ENCODE results near the gene RASGEF1B.

Gene RASGEF1B

GRCh38 chr4:81424816-81425755 is 46.6 kb downstream of the RASGEF1B start:
- Histone ChIP-seq H3K27ac (no peak overlapping the region), H3K27me3 (replicated peaks) (no peaks in the 10 kb centered on the region), H3K36me3 (replicated peaks) (no peaks in the 10 kb centered on the region), H3K4me3 (ENCODE audit: low read depth, low read length) (no peak overlapping the region)
- TF ChIP-seq, protein P1, sequence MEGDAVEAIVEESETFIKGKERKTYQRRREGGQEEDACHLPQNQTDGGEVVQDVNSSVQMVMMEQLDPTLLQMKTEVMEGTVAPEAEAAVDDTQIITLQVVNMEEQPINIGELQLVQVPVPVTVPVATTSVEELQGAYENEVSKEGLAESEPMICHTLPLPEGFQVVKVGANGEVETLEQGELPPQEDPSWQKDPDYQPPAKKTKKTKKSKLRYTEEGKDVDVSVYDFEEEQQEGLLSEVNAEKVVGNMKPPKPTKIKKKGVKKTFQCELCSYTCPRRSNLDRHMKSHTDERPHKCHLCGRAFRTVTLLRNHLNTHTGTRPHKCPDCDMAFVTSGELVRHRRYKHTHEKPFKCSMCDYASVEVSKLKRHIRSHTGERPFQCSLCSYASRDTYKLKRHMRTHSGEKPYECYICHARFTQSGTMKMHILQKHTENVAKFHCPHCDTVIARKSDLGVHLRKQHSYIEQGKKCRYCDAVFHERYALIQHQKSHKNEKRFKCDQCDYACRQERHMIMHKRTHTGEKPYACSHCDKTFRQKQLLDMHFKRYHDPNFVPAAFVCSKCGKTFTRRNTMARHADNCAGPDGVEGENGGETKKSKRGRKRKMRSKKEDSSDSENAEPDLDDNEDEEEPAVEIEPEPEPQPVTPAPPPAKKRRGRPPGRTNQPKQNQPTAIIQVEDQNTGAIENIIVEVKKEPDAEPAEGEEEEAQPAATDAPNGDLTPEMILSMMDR (IDR thresholded peaks at IDR 0.05; ENCODE audit: low read depth, low read length, missing control alignments): no peak
- no peak for DNase-seq
- in situ Hi-C loops (cut with HindIII; ENCODE audit: low pct_ligation_motif_present, low sequenced_read_pairs): no loop called here

- DNase-seq: no peak
- H3K27ac ChIP-seq: no peak overlapping the region
- in situ Hi-C loops (cut with HindIII; ENCODE audit: low pct_ligation_motif_present, low sequenced_read_pairs): no loop called here
- no peaks in the 10 kb centered on the region for H3K36me3 ChIP-seq (replicated peaks)
- TF ChIP-seq, protein P1 (IDR thresholded peaks at IDR 0.05; ENCODE audit: low read depth, low read length, missing control alignments): no peak
- H3K4me3 ChIP-seq (ENCODE audit: low read depth, low read length): no peak overlapping the region
- no peaks in the 10 kb centered on the region for H3K27me3 ChIP-seq (replicated peaks)
Measured at GRCh38 chr4:81424336-81424735, 47.4 kb downstream of the RASGEF1B start.

DNA sequence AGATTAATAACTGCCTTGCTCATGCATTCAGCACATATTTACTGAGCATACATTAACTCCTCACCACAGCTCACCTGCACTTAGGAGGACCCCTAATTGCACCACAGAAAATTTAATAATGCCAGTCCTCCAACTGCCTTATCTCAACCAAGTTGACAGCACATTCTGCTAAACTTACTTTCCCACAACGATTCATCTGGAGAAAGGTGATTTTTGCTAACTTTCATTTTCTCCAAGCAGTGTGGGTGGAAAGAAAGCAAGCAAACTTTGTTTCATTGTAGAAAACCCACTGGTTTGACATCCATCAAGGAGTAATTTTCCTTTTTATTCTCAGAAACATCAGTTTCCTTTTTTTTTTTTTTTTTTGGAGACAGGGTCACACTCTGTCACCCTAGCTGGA is 49.1 kb downstream of the RASGEF1B start:
- Histone ChIP-seq H3K27ac (no peak overlapping the region), H3K4me3 (ENCODE audit: low read depth, low read length) (no peak overlapping the region), H3K27me3 (replicated peaks) (no peaks in the 10 kb centered on the region), H3K36me3 (replicated peaks) (no peaks in the 10 kb centered on the region)
- DNase-seq: no peak
- in situ Hi-C loops (cut with HindIII; ENCODE audit: low pct_ligation_motif_present, low sequenced_read_pairs): no loop called here
- TF ChIP-seq, protein P1 (IDR thresholded peaks at IDR 0.05; ENCODE audit: low read depth, low read length, missing control alignments): no peak

DNA sequence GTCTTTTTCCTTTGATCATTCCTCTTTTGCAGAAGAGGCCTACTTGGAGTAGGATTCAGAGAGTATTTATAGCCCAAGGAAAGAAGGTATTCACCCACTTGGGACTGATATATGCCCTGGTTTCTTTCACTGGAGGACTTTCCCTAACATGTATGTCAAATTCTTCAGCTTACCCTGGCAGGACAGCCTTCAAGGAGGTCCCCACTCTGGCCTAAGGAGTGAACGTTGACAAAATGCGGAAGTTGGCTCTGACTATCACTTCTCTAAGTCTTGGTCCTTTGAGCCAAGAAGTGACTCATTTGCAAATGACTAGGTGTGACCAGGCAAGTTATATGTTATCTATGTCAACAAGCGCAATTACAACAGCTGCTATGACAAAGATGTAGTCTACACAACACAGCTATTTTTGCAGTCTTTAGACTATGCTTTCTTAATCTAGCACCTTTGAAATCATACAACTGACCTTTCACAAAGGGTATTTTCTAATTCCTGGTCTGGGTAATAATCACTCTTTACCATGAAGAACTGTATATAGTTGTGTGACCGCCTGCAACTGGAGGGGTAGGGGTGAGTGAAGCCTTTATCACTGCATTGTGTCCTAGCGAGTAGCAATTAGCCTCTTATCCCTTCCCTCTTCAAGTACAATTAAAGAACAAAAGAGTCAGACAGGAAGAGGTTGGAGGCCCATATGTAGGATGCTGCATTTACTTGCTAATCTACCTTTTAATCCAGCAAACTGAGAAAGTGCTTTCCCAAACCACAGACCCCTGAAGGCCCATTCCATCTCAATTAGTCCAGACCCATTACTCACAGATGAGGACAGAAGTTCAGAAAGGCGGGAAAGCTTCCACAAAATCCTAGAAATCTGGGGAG is 50.1 kb downstream of the RASGEF1B start:
- H3K4me3 ChIP-seq (ENCODE audit: low read depth, low read length): no peak overlapping the region
- DNase-seq: peak; percentile 17
- TF ChIP-seq, protein P1 (IDR thresholded peaks at IDR 0.05; ENCODE audit: low read depth, low read length, missing control alignments): no peak
- H3K27me3 ChIP-seq (replicated peaks): no peaks in the 10 kb centered on the region
- no peaks in the 10 kb centered on the region for H3K36me3 ChIP-seq (replicated peaks)
- in situ Hi-C loops (cut with HindIII; ENCODE audit: low pct_ligation_motif_present, low sequenced_read_pairs): no loop called here
- no peak overlapping the region for H3K27ac ChIP-seq

DNA sequence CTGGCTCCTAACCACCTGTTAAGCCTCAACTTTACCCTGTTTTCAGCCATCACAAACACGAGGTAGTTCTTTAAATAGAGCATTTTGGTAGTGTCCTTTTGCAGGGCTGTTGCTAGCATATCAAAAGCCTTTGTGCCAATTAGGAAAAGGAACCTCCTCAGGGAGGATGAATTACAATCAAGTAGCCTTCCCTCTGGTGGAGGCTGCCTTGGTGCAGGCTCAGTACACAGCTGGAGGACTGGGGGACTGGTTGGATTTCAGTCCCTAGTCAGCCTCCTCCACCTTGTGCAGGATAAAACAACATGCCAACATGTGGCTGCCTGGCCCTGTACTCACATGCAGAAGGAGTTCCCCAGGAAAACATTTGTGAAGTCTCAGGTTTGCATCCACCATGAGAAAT is 53.1 kb downstream of the RASGEF1B start:
- TF ChIP-seq, protein P1 (IDR thresholded peaks at IDR 0.05; ENCODE audit: low read depth, low read length, missing control alignments): no peak
- in situ Hi-C loops (cut with HindIII; ENCODE audit: low pct_ligation_motif_present, low sequenced_read_pairs): no loop called here
- Histone ChIP-seq H3K36me3 (replicated peaks) (no peaks in the 10 kb centered on the region), H3K27me3 (replicated peaks) (no peaks in the 10 kb centered on the region), H3K27ac (no peak overlapping the region), H3K4me3 (ENCODE audit: low read depth, low read length) (no peak overlapping the region)
- no peak for DNase-seq

All from brain microvascular endothelial cell (primary cell).